ENCODE results near the gene MYO15A.

MYO15A gene

DNA sequence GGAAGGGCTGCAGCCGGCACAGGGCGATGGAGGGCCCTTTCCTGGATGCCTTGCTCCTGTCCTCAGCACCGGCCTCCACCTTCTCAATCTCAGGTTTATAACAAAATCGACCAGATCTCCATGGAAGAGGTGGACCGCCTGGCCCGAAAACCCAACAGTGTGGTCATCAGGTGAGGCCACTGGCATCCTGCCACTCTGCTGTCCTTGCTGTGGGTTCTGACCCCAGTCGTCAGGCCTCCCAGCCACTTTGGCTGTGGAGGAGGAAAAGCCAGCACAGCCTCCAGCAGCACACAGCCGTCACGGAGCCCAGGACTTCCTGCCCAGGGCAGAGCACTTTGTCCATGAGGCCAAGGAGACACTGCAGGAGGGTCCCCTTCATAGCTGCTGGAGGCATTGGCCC lies 6.7 kb upstream of the MYO15A start:
- no peak for DNase-seq (ENCODE audit: low read depth)
- no peak for TF ChIP-seq CTCF (IDR thresholded peaks at IDR 0.05; ENCODE audit: low read depth, low read length, missing control alignments)

GRCh38 chr17:18102640-18103039 lies 5.9 kb upstream of the MYO15A start:
- no peak for DNase-seq (ENCODE audit: low read depth)
- H3K4me3 ChIP-seq (ENCODE audit: low read depth, low read length): no peak overlapping the region
- TF ChIP-seq CTCF (IDR thresholded peaks at IDR 0.05; ENCODE audit: low read depth, low read length, missing control alignments): no peak

More for the DNA sequence above, 6.7 kb upstream of the MYO15A start:
- H3K4me3 ChIP-seq (ENCODE audit: low read depth, low read length): no peak overlapping the region

DNA sequence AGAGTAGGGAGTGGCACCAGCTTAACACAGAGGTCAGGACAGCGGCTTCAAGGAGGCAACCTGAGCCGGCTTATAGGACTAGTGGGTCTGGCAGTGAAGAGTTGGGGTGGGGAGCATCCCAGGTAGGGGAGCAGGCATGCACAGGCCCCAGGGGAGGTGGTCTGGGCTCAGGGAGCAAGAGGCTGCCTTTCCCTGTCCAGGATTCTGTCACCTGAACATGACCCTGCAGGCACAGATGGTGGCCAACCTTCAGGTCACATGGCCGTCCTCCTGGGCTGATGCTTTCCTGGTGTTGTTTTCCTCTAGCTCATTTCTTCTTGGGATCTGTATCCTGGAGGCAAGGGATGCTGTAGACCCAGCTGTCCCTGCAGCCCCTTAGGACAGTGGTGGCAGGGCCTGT lies 3.5 kb upstream of the MYO15A start:
- no peak overlapping the region for H3K4me3 ChIP-seq (ENCODE audit: low read depth, low read length)
- DNase-seq (ENCODE audit: low read depth): no peak
- TF ChIP-seq CTCF (IDR thresholded peaks at IDR 0.05; ENCODE audit: low read depth, low read length, missing control alignments): no peak

GRCh38 chr17:18105595-18105994 lies 3.0 kb upstream of the MYO15A start:
- TF ChIP-seq CTCF (IDR thresholded peaks at IDR 0.05; ENCODE audit: low read depth, low read length, missing control alignments): no peak
- no peak overlapping the region for H3K4me3 ChIP-seq (ENCODE audit: low read depth, low read length)
- DNase-seq (ENCODE audit: low read depth): no peak

- no peak overlapping the region for H3K4me3 ChIP-seq (ENCODE audit: low read depth, low read length)
- no peak for DNase-seq (ENCODE audit: low read depth)
- TF ChIP-seq CTCF (IDR thresholded peaks at IDR 0.05; ENCODE audit: low read depth, low read length, missing control alignments): no peak
Observed at GRCh38 chr17:18106211-18106610, 2.3 kb upstream of the MYO15A start.

GRCh38 chr17:18107061-18107790 lies 1.3 kb upstream of the MYO15A start:
- H3K4me3 ChIP-seq (ENCODE audit: low read depth, low read length): no peak overlapping the region
- no peak for TF ChIP-seq CTCF (IDR thresholded peaks at IDR 0.05; ENCODE audit: low read depth, low read length, missing control alignments)
- DNase-seq (ENCODE audit: low read depth): no peak

- no peak overlapping the region for H3K4me3 ChIP-seq (ENCODE audit: low read depth, low read length)
- TF ChIP-seq CTCF (IDR thresholded peaks at IDR 0.05; ENCODE audit: low read depth, low read length, missing control alignments): no peak
- DNase-seq (ENCODE audit: low read depth): no peak
Observed at GRCh38 chr17:18107971-18108370, 585 bp upstream of the MYO15A start.
